ENCODE data around the gene MYO18B. TPM values are rescaled to one million over a fixed set of nuclear protein-coding genes. Genes with fewer than 3 reads are reported as not detected.

Gene MYO18B
- total and polyA plus RNA-seq, 2 donors (not counting 1 experiment from before 2014, with no cell fraction given): 0.15 TPM; not detected in 1

DNA sequence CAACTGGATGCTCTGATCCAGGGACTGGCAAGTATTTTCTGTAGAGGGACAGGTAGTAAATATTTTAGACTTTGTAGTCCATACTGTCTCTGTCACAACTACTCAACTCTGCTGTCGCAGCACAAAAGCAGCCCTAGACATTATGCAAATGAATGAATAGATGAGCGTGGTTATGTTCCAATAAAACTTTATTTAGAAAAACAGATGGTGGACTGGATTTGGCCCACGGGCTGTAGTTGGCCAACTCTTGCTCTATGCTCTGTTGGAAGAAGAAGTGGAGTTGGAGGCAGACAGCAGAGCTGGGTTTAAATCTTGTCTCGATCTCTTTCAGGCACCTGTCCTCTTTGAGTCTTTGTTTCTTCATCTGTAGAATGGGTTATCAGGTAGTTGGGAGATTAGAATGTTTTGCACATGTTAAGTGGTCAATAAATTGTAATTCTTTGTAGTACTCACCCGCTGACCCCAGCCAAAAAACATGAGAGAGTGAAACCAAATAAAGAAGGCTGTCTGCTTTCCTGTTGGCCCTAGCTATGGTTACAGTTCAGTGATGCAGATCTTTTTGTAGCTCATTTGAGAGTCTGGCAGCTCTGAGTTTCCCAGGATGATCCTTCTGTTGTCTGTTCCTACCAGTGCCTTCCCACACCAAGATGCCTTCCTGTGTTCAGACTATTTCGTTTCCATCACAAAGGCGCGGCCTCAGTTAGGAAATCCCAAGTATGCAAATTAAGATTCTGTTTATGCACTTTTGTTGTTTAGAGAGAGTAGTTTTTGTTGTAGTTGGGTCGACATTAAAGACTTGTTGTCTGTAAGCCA lies 229.2 kb downstream of the MYO18B start:
- intact Hi-C loops (cut with micrococcal nuclease): no loop called here
- no peak overlapping the region for H3K4me2 ChIP-seq (replicated peaks; ENCODE audit: low read depth, low read length, poor library complexity, severe bottlenecking)
- 48% methylated on average over 5 of the region's 9 CpGs for WGBS (ENCODE audit: insufficient coverage)
- no peak overlapping the region for H2AFZ ChIP-seq (ENCODE audit: insufficient read depth, low read depth, low read length, poor library complexity, severe bottlenecking)
- H3K4me3 ChIP-seq (ENCODE audit: control extremely low read depth in 1 of 5, extremely low read depth in 1 of 5, insufficient read depth in 1 of 5, low read depth in 2 of 5, low read length in 4 of 5): no peak overlapping the region
- ChIA-PET CTCF (no interaction called here), POLR2A (no interaction called here)
- H3K4me1 ChIP-seq (ENCODE audit: control insufficient read depth in 2 of 2, insufficient read depth in 2 of 2, low read length in 2 of 2): no peaks in the 10 kb centered on the region
- H3K9ac ChIP-seq (ENCODE audit: low read length): no peak overlapping the region
- peaks cover 28% of the 10 kb centered on the region for H3K27me3 Mint-ChIP-seq
- no peak overlapping the region for H3K27ac Mint-ChIP-seq
- no peaks in the 10 kb centered on the region for H3K79me2 ChIP-seq (ENCODE audit: control insufficient read depth, insufficient read depth, low read length)
- DNase-seq (no peak), ATAC-seq (ENCODE audit: low read depth) (no peak)
- no peaks in the 10 kb centered on the region for H3K9me3 Mint-ChIP-seq (ENCODE audit: insufficient read depth)
- H3K36me3 ChIP-seq (replicated peaks in 1 of 2; ENCODE audit: control extremely low read depth in 1 of 2, control insufficient read depth in 1 of 2, extremely low read depth in 1 of 2, insufficient read depth in 2 of 2, low read length in 1 of 2): no peaks in the 10 kb centered on the region
- peaks cover 0 to 5% (median 0%) of the 10 kb centered on the region in 4 experiments for H3K27me3 ChIP-seq (replicated peaks in 1 of 4; ENCODE audit: control extremely low read depth in 1 of 4, control insufficient read depth in 3 of 4, insufficient read depth in 4 of 4, low read length in 3 of 4)
- peaks cover 4% of the 10 kb centered on the region for H3K4me1 Mint-ChIP-seq
- TF ChIP-seq, protein P1, sequence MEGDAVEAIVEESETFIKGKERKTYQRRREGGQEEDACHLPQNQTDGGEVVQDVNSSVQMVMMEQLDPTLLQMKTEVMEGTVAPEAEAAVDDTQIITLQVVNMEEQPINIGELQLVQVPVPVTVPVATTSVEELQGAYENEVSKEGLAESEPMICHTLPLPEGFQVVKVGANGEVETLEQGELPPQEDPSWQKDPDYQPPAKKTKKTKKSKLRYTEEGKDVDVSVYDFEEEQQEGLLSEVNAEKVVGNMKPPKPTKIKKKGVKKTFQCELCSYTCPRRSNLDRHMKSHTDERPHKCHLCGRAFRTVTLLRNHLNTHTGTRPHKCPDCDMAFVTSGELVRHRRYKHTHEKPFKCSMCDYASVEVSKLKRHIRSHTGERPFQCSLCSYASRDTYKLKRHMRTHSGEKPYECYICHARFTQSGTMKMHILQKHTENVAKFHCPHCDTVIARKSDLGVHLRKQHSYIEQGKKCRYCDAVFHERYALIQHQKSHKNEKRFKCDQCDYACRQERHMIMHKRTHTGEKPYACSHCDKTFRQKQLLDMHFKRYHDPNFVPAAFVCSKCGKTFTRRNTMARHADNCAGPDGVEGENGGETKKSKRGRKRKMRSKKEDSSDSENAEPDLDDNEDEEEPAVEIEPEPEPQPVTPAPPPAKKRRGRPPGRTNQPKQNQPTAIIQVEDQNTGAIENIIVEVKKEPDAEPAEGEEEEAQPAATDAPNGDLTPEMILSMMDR (IDR thresholded peaks at IDR 0.05): no peak
- no peak for TF ChIP-seq EZH2 (IDR thresholded peaks at IDR 0.05; ENCODE audit: borderline replicate concordance, insufficient read depth, low read depth, low read length, poor library complexity, severe bottlenecking)
- H4K20me1 ChIP-seq (ENCODE audit: control insufficient read depth, insufficient read depth, low read length, poor library complexity, severe bottlenecking): no peaks in the 10 kb centered on the region
- H3K27ac ChIP-seq (ENCODE audit: low read length in 2 of 2): no peak overlapping the region
- no peak overlapping the region for H3K4me3 Mint-ChIP-seq
- H3K9me3 ChIP-seq (ENCODE audit: control extremely low read depth in 1 of 3, control insufficient read depth in 2 of 3, insufficient read depth in 1 of 3, low read length in 2 of 3): peaks cover 0 to 1% (median 0%) of the 10 kb centered on the region in 3 donors

DNA sequence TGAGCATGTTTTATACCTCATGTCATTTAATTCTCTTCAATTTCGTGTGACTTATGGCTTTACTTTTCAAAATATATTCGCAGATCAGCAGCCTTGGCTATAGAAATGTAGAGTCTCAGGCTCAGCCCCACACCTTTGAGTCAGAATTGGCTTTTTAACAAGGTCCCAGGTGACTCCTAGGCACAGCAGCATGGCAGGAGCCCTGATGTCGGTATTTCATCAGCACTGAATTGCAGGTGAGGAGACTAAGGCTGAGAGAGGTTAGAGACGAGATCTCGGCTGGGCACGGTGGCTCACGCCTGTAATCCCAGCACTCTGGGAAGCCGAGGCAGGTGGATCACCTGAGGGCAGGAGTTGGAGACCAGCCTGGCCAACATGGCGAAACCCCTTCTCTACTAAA lies 230.4 kb downstream of the MYO18B start:
- DNase-seq: no peak
- TF ChIP-seq EZH2 (IDR thresholded peaks at IDR 0.05; ENCODE audit: borderline replicate concordance, insufficient read depth, low read depth, low read length, poor library complexity, severe bottlenecking): no peak
- TF ChIP-seq, protein P1 (IDR thresholded peaks at IDR 0.05): no peak
- H4K20me1 ChIP-seq (ENCODE audit: control insufficient read depth, insufficient read depth, low read length, poor library complexity, severe bottlenecking): no peaks in the 10 kb centered on the region
- H3K9ac ChIP-seq (ENCODE audit: low read length): no peak overlapping the region
- H3K4me3 ChIP-seq (ENCODE audit: control extremely low read depth in 1 of 5, extremely low read depth in 1 of 5, insufficient read depth in 1 of 5, low read depth in 2 of 5, low read length in 4 of 5): no peak overlapping the region
- POLR2A ChIA-PET: no interaction called here
- no peak overlapping the region for H3K4me2 ChIP-seq (replicated peaks; ENCODE audit: low read depth, low read length, poor library complexity, severe bottlenecking)
- H3K27me3 ChIP-seq (replicated peaks in 1 of 4; ENCODE audit: control extremely low read depth in 1 of 4, control insufficient read depth in 3 of 4, insufficient read depth in 4 of 4, low read length in 3 of 4): no peaks in the 10 kb centered on the region
- no peaks in the 10 kb centered on the region for H3K36me3 ChIP-seq (replicated peaks in 1 of 2; ENCODE audit: control extremely low read depth in 1 of 2, control insufficient read depth in 1 of 2, extremely low read depth in 1 of 2, insufficient read depth in 2 of 2, low read length in 1 of 2)
- 90% methylated on average over 2 of the region's 9 CpGs for WGBS (ENCODE audit: insufficient coverage)
- no peaks in the 10 kb centered on the region for H3K4me1 ChIP-seq (ENCODE audit: control insufficient read depth in 2 of 2, insufficient read depth in 2 of 2, low read length in 2 of 2)
- intact Hi-C loops (cut with micrococcal nuclease): no loop called here
- peaks cover 23% of the 10 kb centered on the region for H3K27me3 Mint-ChIP-seq
- CTCF ChIA-PET: no interaction called here
- H3K27ac ChIP-seq (ENCODE audit: low read length in 2 of 2): no peak overlapping the region
- peaks cover 4% of the 10 kb centered on the region for H3K4me1 Mint-ChIP-seq
- no peak overlapping the region for H3K4me3 Mint-ChIP-seq
- no peaks in the 10 kb centered on the region for H3K9me3 Mint-ChIP-seq (ENCODE audit: insufficient read depth)
- H3K79me2 ChIP-seq (ENCODE audit: control insufficient read depth, insufficient read depth, low read length): no peaks in the 10 kb centered on the region
- ATAC-seq (ENCODE audit: low read depth): no peak
- peaks cover 0 to under 1% (median 0%) of the 10 kb centered on the region in 3 donors for H3K9me3 ChIP-seq (ENCODE audit: control extremely low read depth in 1 of 3, control insufficient read depth in 2 of 3, insufficient read depth in 1 of 3, low read length in 2 of 3)
- H3K27ac Mint-ChIP-seq: no peak overlapping the region
- H2AFZ ChIP-seq (ENCODE audit: insufficient read depth, low read depth, low read length, poor library complexity, severe bottlenecking): no peak overlapping the region
